ENCODE measurements around the gene LTB4R2.

The LTB4R2 gene

DNA sequence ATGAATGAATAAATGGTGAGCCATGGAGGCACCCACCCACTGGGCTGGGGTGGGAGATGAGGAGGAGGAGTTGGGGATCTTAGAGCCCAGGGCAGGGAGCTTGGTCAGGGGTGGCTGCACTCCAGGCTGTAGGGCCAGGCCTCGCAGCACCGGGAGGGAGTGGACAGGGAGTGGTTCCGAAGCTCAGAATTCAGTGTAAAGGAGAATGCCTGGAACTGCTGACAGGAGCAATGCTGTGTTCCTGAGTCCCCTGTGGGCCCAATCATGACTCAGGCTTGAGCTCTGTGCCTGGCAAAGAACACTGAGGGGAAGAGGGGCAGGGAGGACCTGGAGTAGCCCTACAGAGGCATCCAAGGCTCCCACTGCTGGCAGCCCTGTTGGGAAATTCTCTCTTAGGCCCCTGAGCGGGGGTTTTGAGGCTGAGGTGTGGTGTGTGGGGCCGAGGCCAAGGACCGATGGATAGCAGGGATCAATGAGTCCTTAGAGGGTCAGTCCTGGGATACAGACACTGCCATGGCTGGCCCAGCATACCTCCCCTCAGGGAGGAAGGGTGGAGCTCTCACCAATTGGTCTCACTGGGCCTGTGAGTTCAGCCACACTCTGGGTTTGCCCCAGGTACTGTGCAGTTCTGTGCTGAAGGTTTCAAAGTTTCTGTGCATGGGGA is 29.0 kb upstream of the LTB4R2 start:
- Histone ChIP-seq H3K4me1 (ENCODE audit: control insufficient read depth, insufficient read depth, low read length) (no peaks in the 10 kb centered on the region), H3K4me3 (ENCODE audit: low read length) (no peak overlapping the region), H3K27me3 (ENCODE audit: control insufficient read depth, insufficient read depth, low read length) (no peaks in the 10 kb centered on the region), H3K36me3 (ENCODE audit: control insufficient read depth, insufficient read depth, low read length) (no peaks in the 10 kb centered on the region), H3K27ac (ENCODE audit: low read depth, low read length) (no peak overlapping the region), H3K9ac (ENCODE audit: low read length) (no peak overlapping the region)

DNA sequence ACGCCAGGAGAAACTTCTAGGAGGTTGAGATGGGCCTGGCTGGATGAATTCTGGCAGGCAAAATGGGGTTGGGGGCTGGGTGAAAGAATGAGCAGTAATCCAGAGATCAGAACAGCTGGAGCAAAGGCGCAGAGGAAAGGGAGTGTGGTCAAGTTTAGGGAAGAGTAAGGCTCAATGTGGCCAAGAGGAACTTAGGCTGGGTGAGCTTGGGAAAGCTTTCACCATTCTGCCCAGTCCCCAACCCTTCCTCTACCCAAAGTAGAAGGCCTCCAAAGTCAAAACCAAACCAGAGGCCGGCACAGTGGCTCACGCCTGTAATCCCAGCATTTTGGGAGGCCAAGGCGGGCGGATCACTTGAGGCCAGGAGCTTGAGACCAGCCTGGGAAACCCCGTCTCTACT is 28.3 kb upstream of the LTB4R2 start:
- Histone ChIP-seq H3K36me3 (ENCODE audit: control insufficient read depth, insufficient read depth, low read length) (no peaks in the 10 kb centered on the region), H3K27ac (ENCODE audit: low read depth, low read length) (no peak overlapping the region), H3K9ac (ENCODE audit: low read length) (no peak overlapping the region), H3K27me3 (ENCODE audit: control insufficient read depth, insufficient read depth, low read length) (no peaks in the 10 kb centered on the region), H3K4me3 (ENCODE audit: low read length) (no peak overlapping the region), H3K4me1 (ENCODE audit: control insufficient read depth, insufficient read depth, low read length) (no peaks in the 10 kb centered on the region)

DNA sequence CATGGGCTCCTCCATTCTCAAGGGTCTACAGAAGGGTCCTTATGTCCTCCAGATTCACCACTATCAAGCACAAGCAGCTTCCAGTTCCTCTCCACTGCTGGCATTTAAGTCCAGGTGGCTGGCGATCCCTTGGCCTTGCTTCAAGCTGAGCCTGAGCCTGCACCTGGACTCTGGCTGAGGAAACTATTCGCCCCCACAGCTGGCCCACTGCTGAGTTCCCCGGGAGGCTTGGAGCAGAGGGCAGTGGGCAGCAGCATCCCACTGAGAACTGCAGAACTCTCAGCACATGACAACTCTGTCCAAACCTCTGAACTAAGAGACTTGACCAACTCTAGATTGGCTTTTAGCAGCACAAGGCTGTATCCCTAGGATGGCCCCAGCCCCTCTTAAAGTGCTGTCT is 27.2 kb upstream of the LTB4R2 start:
- Histone ChIP-seq H3K27ac (ENCODE audit: low read depth, low read length) (no peak overlapping the region), H3K9ac (ENCODE audit: low read length) (no peak overlapping the region), H3K27me3 (ENCODE audit: control insufficient read depth, insufficient read depth, low read length) (no peaks in the 10 kb centered on the region), H3K4me3 (ENCODE audit: low read length) (no peak overlapping the region), H3K36me3 (ENCODE audit: control insufficient read depth, insufficient read depth, low read length) (no peaks in the 10 kb centered on the region), H3K4me1 (ENCODE audit: control insufficient read depth, insufficient read depth, low read length) (no peaks in the 10 kb centered on the region)

DNA sequence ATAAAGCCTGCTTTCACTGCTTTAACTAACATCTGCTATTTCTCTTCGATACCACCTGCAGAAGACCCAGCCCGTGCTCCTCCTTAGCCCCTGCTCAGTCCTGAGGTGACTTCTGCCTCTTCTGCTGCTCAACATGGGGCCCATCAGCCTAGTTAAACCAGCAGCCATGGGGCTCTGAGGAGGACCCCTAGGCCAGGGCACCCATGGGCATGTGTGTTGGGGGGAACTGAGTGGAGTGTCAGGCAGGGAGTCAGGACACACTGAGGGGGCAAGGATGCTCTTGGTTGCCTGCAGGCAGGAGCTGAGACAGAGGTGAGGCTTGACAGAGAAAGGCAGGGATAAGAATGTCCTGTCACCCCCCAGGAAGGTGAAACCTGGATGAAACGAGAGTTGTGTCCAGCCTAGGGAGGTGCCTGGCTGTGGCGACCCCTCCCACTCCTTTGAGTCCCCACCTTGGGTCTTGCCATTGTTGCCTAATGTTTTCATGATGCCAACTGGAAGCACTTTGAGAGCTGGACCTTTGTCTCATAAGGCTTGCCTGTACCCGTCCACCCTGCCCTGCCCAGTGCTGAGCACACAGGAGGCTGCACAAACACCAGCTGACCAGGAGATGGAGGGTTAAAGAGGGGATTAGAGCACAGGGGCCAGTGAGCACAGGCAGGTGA is 26.0 kb upstream of the LTB4R2 start:
- no peak overlapping the region for H3K9ac ChIP-seq (ENCODE audit: low read length)
- no peaks in the 10 kb centered on the region for H3K36me3 ChIP-seq (ENCODE audit: control insufficient read depth, insufficient read depth, low read length)
- H3K27me3 ChIP-seq (ENCODE audit: control insufficient read depth, insufficient read depth, low read length) = no peaks in the 10 kb centered on the region
- no peak overlapping the region for H3K27ac ChIP-seq (ENCODE audit: low read depth, low read length)
- no peaks in the 10 kb centered on the region for H3K4me1 ChIP-seq (ENCODE audit: control insufficient read depth, insufficient read depth, low read length)
- no peak overlapping the region for H3K4me3 ChIP-seq (ENCODE audit: low read length)

DNA sequence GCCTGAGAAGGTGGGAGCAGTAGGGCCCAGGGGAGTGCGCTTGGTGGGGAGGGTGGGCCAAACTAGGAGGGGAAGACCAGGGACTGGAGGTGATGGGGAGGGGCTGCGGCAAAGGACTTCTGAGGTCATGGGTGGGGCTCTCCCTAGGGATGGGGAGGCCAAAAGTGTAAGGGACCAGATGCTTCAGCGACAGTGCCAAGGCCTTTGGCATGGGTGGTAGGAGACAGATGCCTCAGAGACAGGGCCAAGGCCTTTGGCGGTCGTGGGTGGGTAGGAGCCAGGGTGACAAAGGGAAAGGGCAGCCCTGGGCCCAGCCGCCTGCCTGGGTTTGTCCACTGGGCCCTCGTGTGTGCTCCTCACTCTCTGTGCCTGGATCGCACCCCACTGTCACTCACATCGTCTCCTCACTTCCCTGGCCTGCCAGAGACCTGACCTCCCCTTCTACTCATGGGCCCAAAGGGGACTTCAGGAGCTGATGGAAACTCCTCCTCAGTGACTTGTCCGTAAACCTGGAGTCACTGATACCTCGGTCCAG is 25.4 kb upstream of the LTB4R2 start:
- Histone ChIP-seq H3K36me3 (ENCODE audit: control insufficient read depth, insufficient read depth, low read length) (peaks cover 3% of the 10 kb centered on the region), H3K27ac (ENCODE audit: low read depth, low read length) (no peak overlapping the region), H3K9ac (ENCODE audit: low read length) (no peak overlapping the region), H3K27me3 (ENCODE audit: control insufficient read depth, insufficient read depth, low read length) (no peaks in the 10 kb centered on the region), H3K4me3 (ENCODE audit: low read length) (no peak overlapping the region), H3K4me1 (ENCODE audit: control insufficient read depth, insufficient read depth, low read length) (no peaks in the 10 kb centered on the region)

DNA sequence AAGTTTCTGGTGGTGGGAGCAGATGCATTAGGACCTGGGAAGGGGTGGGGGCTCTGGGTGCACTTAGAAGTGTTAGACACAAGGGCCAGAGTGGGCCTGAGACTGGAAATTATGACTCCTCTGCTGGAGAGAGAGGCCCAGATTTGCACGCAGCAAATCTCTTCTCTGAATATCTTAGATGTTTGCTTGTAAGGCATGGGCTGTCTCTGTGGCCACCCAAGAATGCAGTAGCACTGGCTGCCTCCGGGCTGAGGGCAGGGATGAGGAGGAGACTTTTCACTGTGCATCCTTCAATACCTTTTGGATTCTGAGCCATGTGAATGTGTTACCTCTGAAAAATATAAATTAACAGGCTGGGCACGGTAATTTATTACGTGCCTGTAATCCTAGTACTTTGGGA is 24.6 kb upstream of the LTB4R2 start:
- no peak overlapping the region for H3K27ac ChIP-seq (ENCODE audit: low read depth, low read length)
- no peaks in the 10 kb centered on the region for H3K4me1 ChIP-seq (ENCODE audit: control insufficient read depth, insufficient read depth, low read length)
- H3K36me3 ChIP-seq (ENCODE audit: control insufficient read depth, insufficient read depth, low read length) = peaks cover 9% of the 10 kb centered on the region
- H3K27me3 ChIP-seq (ENCODE audit: control insufficient read depth, insufficient read depth, low read length) = no peaks in the 10 kb centered on the region
- no peak overlapping the region for H3K4me3 ChIP-seq (ENCODE audit: low read length)
- no peak overlapping the region for H3K9ac ChIP-seq (ENCODE audit: low read length)

DNA sequence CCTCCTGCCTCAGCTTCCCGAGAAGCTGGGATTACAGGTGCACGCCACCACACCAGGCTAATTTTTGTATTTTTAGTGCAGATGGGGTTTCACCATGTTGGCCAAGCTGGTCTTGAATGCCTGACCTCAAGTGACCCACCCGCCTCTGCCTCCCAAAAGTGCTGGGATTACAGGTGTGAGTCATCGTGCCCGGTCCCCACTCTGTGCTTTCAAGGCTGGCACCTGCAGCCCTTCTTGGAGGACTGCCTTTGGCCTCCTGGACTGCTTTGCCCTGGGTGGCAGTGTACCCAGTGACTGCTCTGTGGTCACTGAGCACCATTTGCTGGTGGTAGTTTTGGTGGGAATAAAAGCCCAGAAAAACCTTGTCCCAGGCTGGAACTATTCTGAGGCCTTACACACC is 22.9 kb upstream of the LTB4R2 start:
- Histone ChIP-seq H3K4me1 (ENCODE audit: control insufficient read depth, insufficient read depth, low read length) (no peaks in the 10 kb centered on the region), H3K27me3 (ENCODE audit: control insufficient read depth, insufficient read depth, low read length) (no peaks in the 10 kb centered on the region), H3K4me3 (ENCODE audit: low read length) (no peak overlapping the region), H3K36me3 (ENCODE audit: control insufficient read depth, insufficient read depth, low read length) (peaks cover 26% of the 10 kb centered on the region), H3K27ac (ENCODE audit: low read depth, low read length) (no peak overlapping the region), H3K9ac (ENCODE audit: low read length) (no peak overlapping the region)

DNA sequence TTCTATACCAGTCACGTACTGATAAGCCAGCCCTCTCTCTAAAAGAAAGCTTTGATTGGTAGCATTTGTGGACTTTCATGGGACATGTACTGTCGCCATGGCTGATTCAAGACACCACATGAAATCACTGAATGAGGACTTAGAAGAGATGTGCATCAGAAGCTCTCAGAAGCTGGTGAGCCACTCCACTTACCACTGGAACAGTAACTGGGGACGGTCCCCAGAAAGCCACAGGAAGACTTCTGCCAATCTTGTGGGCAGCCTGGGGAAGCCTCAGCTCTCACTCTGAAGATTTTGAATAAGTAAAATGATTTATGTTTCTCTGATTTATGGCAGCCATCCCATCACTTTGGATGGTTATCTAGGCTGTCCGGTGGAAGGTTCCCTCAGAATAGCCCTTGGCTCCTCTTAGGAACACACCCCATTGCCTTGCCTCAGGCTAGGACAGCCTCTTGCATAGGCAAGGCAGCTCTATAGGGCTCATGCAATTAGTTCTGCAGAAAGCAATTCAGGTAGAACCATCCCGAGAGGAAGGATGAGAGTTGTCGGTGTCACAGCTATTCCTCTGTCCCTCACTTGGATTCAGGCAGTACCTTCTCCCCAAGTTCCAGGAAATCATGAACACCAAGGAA is 20.2 kb upstream of the LTB4R2 start:
- peaks cover 34% of the 10 kb centered on the region for H3K36me3 ChIP-seq (ENCODE audit: control insufficient read depth, insufficient read depth, low read length)
- H3K9ac ChIP-seq (ENCODE audit: low read length) = no peak overlapping the region
- H3K27ac ChIP-seq (ENCODE audit: low read depth, low read length) = no peak overlapping the region
- H3K4me3 ChIP-seq (ENCODE audit: low read length) = no peak overlapping the region
- H3K4me1 ChIP-seq (ENCODE audit: control insufficient read depth, insufficient read depth, low read length) = no peaks in the 10 kb centered on the region
- no peaks in the 10 kb centered on the region for H3K27me3 ChIP-seq (ENCODE audit: control insufficient read depth, insufficient read depth, low read length)

DNA sequence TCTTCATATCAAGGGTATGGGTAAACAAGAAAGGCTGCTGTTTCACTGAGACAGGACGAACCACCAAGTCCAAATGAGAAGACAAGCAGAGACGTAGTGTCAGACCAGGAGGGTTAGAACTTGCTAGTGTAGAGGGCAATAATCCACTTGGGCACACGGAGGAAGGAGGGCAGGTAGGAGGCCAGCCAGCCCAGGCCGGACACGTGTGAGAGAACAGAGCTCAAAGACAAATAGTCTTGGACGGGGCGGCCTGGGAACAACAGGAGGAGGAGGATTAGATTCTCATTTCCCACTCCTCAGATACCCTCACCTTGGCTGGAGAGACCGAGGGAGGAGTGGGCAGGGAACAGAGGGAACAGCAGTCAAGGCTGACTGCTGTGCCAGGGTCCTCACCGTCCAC is 19.2 kb upstream of the LTB4R2 start:
- Histone ChIP-seq H3K27ac (ENCODE audit: low read depth, low read length) (no peak overlapping the region), H3K9ac (ENCODE audit: low read length) (no peak overlapping the region), H3K36me3 (ENCODE audit: control insufficient read depth, insufficient read depth, low read length) (peaks cover 38% of the 10 kb centered on the region), H3K4me3 (ENCODE audit: low read length) (no peak overlapping the region), H3K27me3 (ENCODE audit: control insufficient read depth, insufficient read depth, low read length) (no peaks in the 10 kb centered on the region), H3K4me1 (ENCODE audit: control insufficient read depth, insufficient read depth, low read length) (no peaks in the 10 kb centered on the region)

DNA sequence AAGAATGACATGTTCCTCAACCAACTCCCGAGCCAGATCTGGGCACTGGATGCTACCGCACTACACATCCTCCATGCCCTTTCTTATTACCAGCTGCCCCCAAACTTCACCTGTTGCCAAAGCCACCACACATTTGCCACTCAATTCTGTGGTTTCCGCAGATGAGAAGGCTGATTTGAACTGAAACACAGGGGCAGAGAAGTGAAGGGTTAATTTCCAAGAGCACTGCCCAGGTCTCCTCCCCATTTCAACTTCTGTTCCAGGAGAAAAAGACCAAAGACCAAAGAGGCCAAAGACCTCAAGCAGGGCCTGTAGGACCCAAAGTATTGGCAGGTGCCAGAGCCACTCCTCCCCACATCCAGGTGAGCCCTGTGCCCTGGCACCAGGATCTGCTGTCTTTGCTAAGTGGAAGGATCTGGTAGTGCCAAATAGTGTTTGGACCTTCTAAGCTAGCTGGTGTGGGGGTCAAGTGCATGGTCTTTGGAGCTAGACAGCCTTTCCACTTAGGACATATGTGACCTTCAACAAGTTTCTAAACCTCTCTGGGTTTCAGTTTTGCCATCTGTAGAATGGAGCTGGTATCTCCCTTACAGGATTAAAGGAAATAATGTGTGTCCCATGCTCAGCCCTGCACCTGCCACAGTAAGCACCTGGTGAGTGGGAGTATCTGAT is 18.4 kb upstream of the LTB4R2 start:
- Histone ChIP-seq H3K4me1 (ENCODE audit: control insufficient read depth, insufficient read depth, low read length) (no peaks in the 10 kb centered on the region), H3K36me3 (ENCODE audit: control insufficient read depth, insufficient read depth, low read length) (peaks cover 47% of the 10 kb centered on the region), H3K9ac (ENCODE audit: low read length) (no peak overlapping the region), H3K27ac (ENCODE audit: low read depth, low read length) (no peak overlapping the region), H3K4me3 (ENCODE audit: low read length) (no peak overlapping the region), H3K27me3 (ENCODE audit: control insufficient read depth, insufficient read depth, low read length) (no peaks in the 10 kb centered on the region)

DNA sequence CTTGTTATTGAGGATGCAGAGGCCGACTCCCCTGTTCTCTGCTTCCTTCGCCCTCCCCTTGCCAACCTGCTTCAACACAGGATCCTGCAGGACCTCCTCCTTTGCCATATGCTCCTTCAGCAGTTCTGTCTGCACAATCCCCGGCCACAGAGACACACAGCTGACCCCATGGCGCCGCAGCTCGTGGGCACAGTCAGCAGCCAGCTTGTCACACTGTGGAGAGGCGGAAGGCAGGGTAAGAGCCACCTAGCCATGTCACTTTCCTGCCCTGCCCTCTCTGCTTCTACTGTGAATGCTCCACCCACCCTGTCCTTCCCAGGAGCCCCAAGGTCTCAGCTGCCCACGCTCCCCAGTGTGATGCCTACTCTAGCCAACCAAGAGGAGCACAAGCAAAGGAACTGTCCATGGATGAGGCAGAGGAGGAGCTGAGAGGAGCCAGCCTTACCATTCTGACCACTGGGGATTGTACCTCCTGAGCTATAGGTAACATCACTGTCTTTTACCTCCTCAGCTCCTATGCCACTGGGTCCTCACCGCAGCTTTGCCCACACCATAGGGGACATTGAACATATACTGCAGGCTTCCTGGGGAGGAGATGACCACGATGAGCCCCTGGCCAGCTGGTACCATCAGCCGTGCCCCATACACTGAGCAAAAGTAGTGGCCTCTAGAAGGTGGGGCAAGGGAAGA is 17.7 kb upstream of the LTB4R2 start:
- H3K27ac ChIP-seq (ENCODE audit: low read depth, low read length) = no peak overlapping the region
- no peaks in the 10 kb centered on the region for H3K27me3 ChIP-seq (ENCODE audit: control insufficient read depth, insufficient read depth, low read length)
- H3K9ac ChIP-seq (ENCODE audit: low read length) = no peak overlapping the region
- H3K4me1 ChIP-seq (ENCODE audit: control insufficient read depth, insufficient read depth, low read length) = no peaks in the 10 kb centered on the region
- H3K4me3 ChIP-seq (ENCODE audit: low read length) = no peak overlapping the region
- peaks cover 47% of the 10 kb centered on the region for H3K36me3 ChIP-seq (ENCODE audit: control insufficient read depth, insufficient read depth, low read length)

DNA sequence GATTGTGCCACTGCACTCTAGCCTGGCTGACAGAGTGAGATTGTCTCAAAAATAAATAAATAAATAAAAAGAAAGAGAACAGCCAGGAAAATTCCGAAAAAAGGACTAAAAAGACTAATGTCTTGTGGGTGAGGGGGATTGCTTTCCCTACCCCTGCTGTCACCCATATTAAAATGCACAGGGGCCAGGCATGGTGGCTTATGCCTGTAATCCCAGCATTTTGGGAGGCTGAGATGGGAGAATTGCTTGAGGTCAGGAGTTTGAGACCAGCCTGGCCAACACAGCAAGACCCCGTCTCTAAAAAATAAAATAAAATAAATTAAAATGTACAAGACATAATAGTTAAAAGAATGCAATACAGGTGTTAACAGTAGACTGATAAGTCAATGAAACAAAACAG is 16.4 kb upstream of the LTB4R2 start:
- no peaks in the 10 kb centered on the region for H3K4me1 ChIP-seq (ENCODE audit: control insufficient read depth, insufficient read depth, low read length)
- H3K9ac ChIP-seq (ENCODE audit: low read length) = no peak overlapping the region
- peaks cover 47% of the 10 kb centered on the region for H3K36me3 ChIP-seq (ENCODE audit: control insufficient read depth, insufficient read depth, low read length)
- no peak overlapping the region for H3K4me3 ChIP-seq (ENCODE audit: low read length)
- no peak overlapping the region for H3K27ac ChIP-seq (ENCODE audit: low read depth, low read length)
- no peaks in the 10 kb centered on the region for H3K27me3 ChIP-seq (ENCODE audit: control insufficient read depth, insufficient read depth, low read length)

Data from rectal smooth muscle tissue (tissue), 1 donor.